H1 (cell line): ENCODE data around the gene TROAP. TPM values are rescaled to one million over a fixed set of nuclear protein-coding genes. Genes with fewer than 3 reads are reported as not detected.

Source experiments
- CTCF ChIA-PET: fragments of 300-600 bp; sonication (Branson Sonifier 250); formaldehyde crosslinking; loops from one replicate; lab custom pipeline; 2021; ENCODE audit not compliant: partially characterized antibody; lab: Charles Lee
- POLR2A ChIA-PET: fragments of 300-600 bp; sonication (Branson Sonifier 250); formaldehyde crosslinking; loops from one replicate; lab custom pipeline; 2021; ENCODE audit warnings: inconsistent platforms; ENCODE audit not compliant: partially characterized antibody; lab: Charles Lee
- DNase-seq, 2 experiments: peaks; one replicate each; pipeline versions ENCODE4 v3.0.0 to v3.0.0-alpha.2; 2010 to 2022; ENCODE audit warnings: low spot score in 2 of 2, low read depth in 1 of 2, mixed read lengths in 1 of 2
- FAIRE-seq: peaks from 2 replicates; lab custom pipeline; 2011; peaks lifted over from hg19 to GRCh38; lab: Jason Lieb, UNC
- H2AFZ ChIP-seq: 2 replicates; pipeline ENCODE4 v1.8.1; 2012; ENCODE audit warnings: low read length, inconsistent platforms
- H2AK5ac ChIP-seq: 2 replicates; pipeline ENCODE4 v1.6.1; 2013; ENCODE audit warnings: low read depth, low read length
- H2BK120ac ChIP-seq: replicated peaks from 2 replicates; pipeline ENCODE3; 2013; ENCODE audit warnings: low read depth, low read length, inconsistent platforms
- H2BK12ac ChIP-seq: 2 replicates; pipeline ENCODE4 v1.6.1; 2013; ENCODE audit warnings: low read depth, low read length
- H2BK15ac ChIP-seq: 2 replicates; pipeline ENCODE4 v1.6.1; 2013; ENCODE audit warnings: low read length
- H2BK20ac ChIP-seq: 2 replicates; pipeline ENCODE4 v1.6.1; 2013; ENCODE audit warnings: low read length
- H2BK5ac ChIP-seq: 2 replicates; pipeline ENCODE4 v1.6.1; 2013; ENCODE audit warnings: low read depth, low read length
- H3K14ac ChIP-seq: 2 replicates; pipeline ENCODE4 v1.6.1; 2013; ENCODE audit warnings: inconsistent platforms; ENCODE audit not compliant: insufficient read length
- H3K18ac ChIP-seq: 2 replicates; pipeline ENCODE4 v1.6.1; 2013; ENCODE audit warnings: low read length; ENCODE audit errors: extremely low read depth
- H3K23ac ChIP-seq: 2 replicates; pipeline ENCODE4 v1.6.1; 2013; ENCODE audit warnings: inconsistent platforms; ENCODE audit not compliant: insufficient read length
- H3K23me2 ChIP-seq: 2 replicates; pipeline ENCODE4 v1.6.1; 2013; ENCODE audit warnings: low read depth, low read length
- H3K27ac ChIP-seq: 2 replicates; pipeline ENCODE4 v1.6.1; 2011; ENCODE audit warnings: low read depth, low read length, inconsistent platforms
- H3K27me3 ChIP-seq, 4 experiments: replicated peaks in 1 of 4; 1 replicate in 1 of 4; 2 replicates in 3 of 4; pipeline versions ENCODE4 v1.6.1 to v1.8.1; 2011 to 2013; ENCODE audit warnings: low read length in 3 of 4, mild to moderate bottlenecking in 3 of 4, inconsistent platforms in 2 of 4, mixed read lengths in 2 of 4, moderate library complexity in 1 of 4; ENCODE audit not compliant: control insufficient read depth in 3 of 4, insufficient read depth in 3 of 4; ENCODE audit errors: extremely low read depth in 1 of 4
- H3K36me3 ChIP-seq, 4 experiments: 2 replicates each; pipeline versions ENCODE4 v1.6.1 to v1.8.1; 2011 to 2013; ENCODE audit warnings: mild to moderate bottlenecking in 4 of 4, low read length in 3 of 4, moderate library complexity in 2 of 4, control low read depth in 1 of 4, inconsistent platforms in 1 of 4; ENCODE audit not compliant: insufficient read depth in 4 of 4, control insufficient read depth in 2 of 4
- H3K4ac ChIP-seq: replicated peaks from 2 replicates; pipeline ENCODE3; 2013; ENCODE audit warnings: low read length, low read depth, mixed read lengths, inconsistent platforms; ENCODE audit not compliant: insufficient read length
- H3K4me1 ChIP-seq, 4 experiments: replicated peaks in 1 of 4; 1 replicate in 1 of 4; 2 replicates in 3 of 4; pipeline versions ENCODE4 v1.6.1 to v1.8.1; 2011 to 2013; ENCODE audit warnings: low read length in 3 of 4, inconsistent platforms in 2 of 4, mixed read lengths in 1 of 4; ENCODE audit not compliant: insufficient read depth in 4 of 4, control insufficient read depth in 3 of 4
- H3K4me2 ChIP-seq, 2 experiments: 2 replicates each; pipeline versions ENCODE4 v1.6.1 to v1.8.1; 2011 to 2013; ENCODE audit warnings: low read depth in 2 of 2, low read length in 2 of 2, control low read depth in 1 of 2, inconsistent platforms in 1 of 2, mild to moderate bottlenecking in 1 of 2; ENCODE audit not compliant: insufficient read depth in 1 of 2
- H3K4me3 ChIP-seq, 4 experiments: fragments of 200-600, 300-600 bp in 1 of 4; sonication (generic), shearing (Covaris generic), sonication (Bioruptor Twin) in 1 of 4; 2 replicates each; pipeline versions ENCODE4 v1.5.1 to v1.8.1; 2011 to 2016; ENCODE audit warnings: low read length in 4 of 4, low read depth in 3 of 4, control low read depth in 2 of 4, inconsistent platforms in 2 of 4, mild to moderate bottlenecking in 2 of 4, mixed read lengths in 1 of 4, moderate library complexity in 1 of 4; ENCODE audit not compliant: insufficient read depth in 2 of 4; ENCODE audit errors: extremely low read depth in 1 of 4
- H3K56ac ChIP-seq: replicated peaks from 2 replicates; pipeline ENCODE3; 2013; ENCODE audit warnings: low read depth, mild to moderate bottlenecking, mixed read lengths, low read length, inconsistent platforms; ENCODE audit not compliant: insufficient read length
- H3K79me1 ChIP-seq: 2 replicates; pipeline ENCODE4 v1.6.1; 2013; ENCODE audit warnings: low read depth, low read length, control low read depth
- H3K79me2 ChIP-seq, 2 experiments: 2 replicates each; pipeline versions ENCODE4 v1.6.1 to v1.8.1; 2012 to 2013; ENCODE audit warnings: low read length in 2 of 2, mild to moderate bottlenecking in 2 of 2, inconsistent platforms in 1 of 2; ENCODE audit not compliant: insufficient read depth in 2 of 2, control insufficient read depth in 1 of 2
- H3K9ac ChIP-seq, 4 experiments: replicated peaks in 1 of 4; 1 replicate in 1 of 4; 2 replicates in 3 of 4; pipeline versions ENCODE4 v1.6.1 to v1.8.1; 2011 to 2013; ENCODE audit warnings: low read depth in 3 of 4, low read length in 3 of 4, control low read depth in 2 of 4, mild to moderate bottlenecking in 2 of 4, moderate library complexity in 2 of 4, inconsistent platforms in 1 of 4; ENCODE audit errors: extremely low read depth in 1 of 4
- H3K9me3 ChIP-seq, 2 experiments: 2 replicates each; pipeline versions ENCODE4 v1.6.1 to v1.8.1; 2012 to 2013; ENCODE audit warnings: mild to moderate bottlenecking in 2 of 2, moderate library complexity in 2 of 2, control low read depth in 1 of 2, inconsistent platforms in 1 of 2, low read depth in 1 of 2, low read length in 1 of 2, mixed read lengths in 1 of 2; ENCODE audit not compliant: insufficient read depth in 2 of 2
- H4K20me1 ChIP-seq, 2 experiments: replicated peaks in 1 of 2; 2 replicates each; pipeline versions ENCODE3 to v1.8.1; 2011 to 2013; ENCODE audit warnings: inconsistent platforms in 2 of 2, low read length in 2 of 2, mild to moderate bottlenecking in 1 of 2; ENCODE audit not compliant: insufficient read depth in 2 of 2, control insufficient read depth in 1 of 2
- H4K5ac ChIP-seq: 2 replicates; pipeline ENCODE4 v1.6.1; 2013; ENCODE audit warnings: low read length, low read depth, mixed read lengths, inconsistent platforms; ENCODE audit not compliant: insufficient read length
- H4K8ac ChIP-seq: 2 replicates; pipeline ENCODE4 v1.8.0; 2013; ENCODE audit warnings: mild to moderate bottlenecking, moderate library complexity, low read length, inconsistent platforms; ENCODE audit not compliant: insufficient read depth; ENCODE audit errors: extremely low read depth
- H4K91ac ChIP-seq: replicated peaks from 2 replicates; pipeline ENCODE3; 2013; ENCODE audit warnings: low read length, mixed read lengths, inconsistent platforms; ENCODE audit not compliant: insufficient read length
- CHD1 ChIP-seq: IDR thresholded peaks from 2 replicates; pipeline ENCODE4 v1.6.1; 2012; ENCODE audit warnings: low read depth, low read length, improper control_type of control experiment
- CTBP2 ChIP-seq: IDR thresholded peaks from 2 replicates; pipeline ENCODE4 v1.7.0; 2011; ENCODE audit warnings: borderline replicate concordance, mild to moderate bottlenecking, moderate library complexity, mixed read lengths, low read length; ENCODE audit not compliant: insufficient read depth, insufficient read length
- KDM1A ChIP-seq: fragments of 200-600, 300-600 bp; sonication (generic); IDR thresholded peaks from 2 replicates; pipeline ENCODE4 v1.7.1; 2016; ENCODE audit warnings: mild to moderate bottlenecking, low read length, borderline replicate concordance
- KDM5A ChIP-seq: fragments of 200-600 bp; IDR thresholded peaks from 2 replicates; pipeline ENCODE4 v1.7.1; 2012; ENCODE audit warnings: mild to moderate bottlenecking, low read length, inconsistent platforms, mixed read lengths
- MAFK ChIP-seq: IDR thresholded peaks from 2 replicates; pipeline ENCODE4 v1.6.1; 2012; ENCODE audit warnings: low read depth, mild to moderate bottlenecking, improper control_type of control experiment, low read length
- NANOG ChIP-seq: IDR thresholded peaks from 2 replicates; pipeline ENCODE4 v1.6.1; 2011; ENCODE audit warnings: low read length, low read depth, mild to moderate bottlenecking, inconsistent platforms; ENCODE audit not compliant: insufficient read depth, poor library complexity, severe bottlenecking
- SP1 ChIP-seq: IDR thresholded peaks from 2 replicates; pipeline ENCODE4 v1.6.1; 2011; ENCODE audit warnings: low read depth, low read length
- SP4 ChIP-seq: IDR thresholded peaks from 2 replicates; pipeline ENCODE4 v1.6.1; 2012; ENCODE audit warnings: low read length, inconsistent platforms
- SUZ12 ChIP-seq: fragments of 200-600 bp; sonication (generic); IDR thresholded peaks from 2 replicates; pipeline ENCODE4 v1.6.1; 2012; ENCODE audit warnings: mild to moderate bottlenecking, inconsistent platforms, low read length, moderate library complexity, mixed read lengths
- WGBS, 2 experiments: shearing (Covaris generic) in 1 of 2; methylation state at CpG; one replicate each; pipeline versions ENCODE4 v1.1.6 to v1.1.7; 2013 to 2015; ENCODE audit warnings: low lambda C conversion rate in 2 of 2, mixed read lengths in 2 of 2, inconsistent platforms in 1 of 2, low coverage in 1 of 2, missing lambda C conversion rate in 1 of 2; ENCODE audit not compliant: insufficient replicate concordance in 2 of 2, insufficient coverage in 1 of 2, insufficient read length in 1 of 2; ENCODE audit errors: extremely low coverage in 1 of 2, missing lambda C conversion rate in 1 of 2; 5-methylcytosine and 5-hydroxymethylcytosine counted together
- polyA plus RNA-seq, 7 experiments: library from polyadenylated mRNA; depleted of rRNA in 3 of 7; stranded (reverse) in 5 of 7; unstranded in 2 of 7; fragments of >200 nt in 5 of 7; fragments of 200-250 nt in 2 of 7; gene quantifications; 1 replicate in 5 of 7; 2 replicates in 1 of 7; 4 replicates in 1 of 7; pipeline versions ENCODE4 v1.2.1 to v1.2.3, GENCODE V29; 2011 to 2013; ENCODE audit warnings: missing spikeins in 2 of 7, mixed read lengths in 2 of 7
- total RNA-seq: library from RNA; stranded (reverse); fragmentation: NEBNext Ultra II Directional; extraction: Animal tissue kit (Norgen Biotek cat#: 25700); gene quantifications from 2 replicates; pipeline ENCODE4 v1.2.1, GENCODE V29; 2021
- TF ChIP-seq, protein P1 (sequence below): IDR thresholded peaks from 2 replicates; pipeline ENCODE4 v1.6.1; 2011; ENCODE audit warnings: low read depth, mild to moderate bottlenecking, low read length; ENCODE audit not compliant: insufficient read depth
- TF ChIP-seq, protein P2 (sequence below): IDR thresholded peaks from 2 replicates; pipeline ENCODE4 v1.6.1; 2011; ENCODE audit warnings: low read length, improper control_type of control experiment

Gene TROAP
- total and polyA plus RNA-seq, 2 of the 8 experiments (the other 6 are each of a cell fraction or from before 2014, with no cell fraction given) = 36.7 to 52.0 TPM

DNA sequence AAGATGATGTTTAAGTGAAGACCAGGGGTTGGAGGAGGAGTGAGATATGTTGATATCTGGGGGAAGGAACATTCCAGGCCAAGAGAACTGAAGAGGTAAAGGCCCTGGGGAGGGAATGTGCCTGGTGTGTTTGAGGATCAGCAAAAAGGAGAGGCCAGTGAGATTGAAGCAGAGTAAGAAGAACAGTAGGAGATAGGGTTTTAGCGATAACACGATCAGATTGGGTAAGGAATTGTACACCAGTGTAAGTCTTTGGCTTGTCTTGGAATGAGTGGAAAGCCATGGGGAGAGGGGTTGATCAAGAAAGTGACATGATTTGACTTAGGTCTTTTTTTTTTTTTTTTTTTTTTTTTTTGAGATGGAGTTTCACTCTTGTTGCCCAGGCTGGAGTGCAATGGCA lies 4.8 kb downstream of the TROAP start:
- Histone ChIP-seq H3K4ac (no peak overlapping the region), H3K4me3 (no peak overlapping the region), H4K5ac (no peak overlapping the region), H2AFZ (no peak overlapping the region), H3K23me2 (peaks cover 5% of the 10 kb centered on the region; the same call in 1 of the 2 replicates), H3K9ac (no peak overlapping the region), H2BK20ac (no peak overlapping the region), H3K23ac (no peak overlapping the region), H2AK5ac (no peak overlapping the region), H3K4me2 (no peak overlapping the region), H3K27ac (no peak overlapping the region), H4K20me1 (peaks cover 6% of the 10 kb centered on the region in 2 experiments), H4K8ac (no peak overlapping the region), H3K18ac (no peak overlapping the region), H2BK120ac (no peak overlapping the region), H3K27me3 (peaks cover 2 to 12% (median 10%) of the 10 kb centered on the region in 4 experiments; a peak in 6 of 7 replicates), H2BK5ac (no peak overlapping the region), H2BK12ac (no peak overlapping the region), H3K14ac (no peak overlapping the region), H4K91ac (no peak overlapping the region), H3K56ac (no peak overlapping the region), H3K79me1 (no peaks in the 10 kb centered on the region; the same call in 1 of the 2 replicates), H3K9me3 (no peaks in the 10 kb centered on the region), H3K4me1 (peaks cover 0 to 7% (median 4%) of the 10 kb centered on the region in 4 experiments; a peak in 4 of 7 replicates), H3K36me3 (peaks cover 5 to 37% (median 23%) of the 10 kb centered on the region in 4 experiments; a peak in 7 of 8 replicates), H2BK15ac (no peak overlapping the region), H3K79me2 (peaks cover 0 to 6% of the 10 kb centered on the region in 2 experiments; a peak in 1 of 4 replicates)
- 97% methylated on average over 2 of the region's 2 CpGs; no CpG with 5 or more reads in 1 of the 2 experiments for WGBS, 2 experiments
- TF ChIP-seq, protein P1, sequence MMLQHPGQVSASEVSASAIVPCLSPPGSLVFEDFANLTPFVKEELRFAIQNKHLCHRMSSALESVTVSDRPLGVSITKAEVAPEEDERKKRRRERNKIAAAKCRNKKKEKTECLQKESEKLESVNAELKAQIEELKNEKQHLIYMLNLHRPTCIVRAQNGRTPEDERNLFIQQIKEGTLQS = no peak
- TF ChIP-seq CTBP2 (no peak), NANOG (no peak), SP4 (no peak), KDM5A (no peak), KDM1A (no peak), CHD1 (no peak), SP1 (no peak), SUZ12 (no peak), MAFK (no peak)
- TF ChIP-seq, protein P2, sequence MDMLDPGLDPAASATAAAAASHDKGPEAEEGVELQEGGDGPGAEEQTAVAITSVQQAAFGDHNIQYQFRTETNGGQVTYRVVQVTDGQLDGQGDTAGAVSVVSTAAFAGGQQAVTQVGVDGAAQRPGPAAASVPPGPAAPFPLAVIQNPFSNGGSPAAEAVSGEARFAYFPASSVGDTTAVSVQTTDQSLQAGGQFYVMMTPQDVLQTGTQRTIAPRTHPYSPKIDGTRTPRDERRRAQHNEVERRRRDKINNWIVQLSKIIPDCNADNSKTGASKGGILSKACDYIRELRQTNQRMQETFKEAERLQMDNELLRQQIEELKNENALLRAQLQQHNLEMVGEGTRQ = no peak
- FAIRE-seq (no peak), DNase-seq (no peak)
- ChIA-PET CTCF (interaction anchor here (12.7 kb wide), 1 partner anchor 34 kb away, joined by 276 read pairs; the partner anchor contains the start of gene PRPH), POLR2A (no interaction called here)
